Testis (tissue), 2 donors: ENCODE results near the gene PCCA.

Experiments
- CTCF ChIP-seq, 3 experiments: fragments of 450-650 bp in 2 of 3; fragments of 200-600 bp in 1 of 3; sonication (generic) in 1 of 3; IDR thresholded peaks; one replicate each; pipeline ENCODE4 v1.5.1; 2016 to 2019; ENCODE audit warnings: antibody characterized with exemption in 3 of 3, mild to moderate bottlenecking in 2 of 3, moderate library complexity in 1 of 3
- POLR2A ChIP-seq: fragments of 450-650 bp; IDR thresholded peaks from one replicate; pipeline ENCODE4 v1.6.1; 2017; ENCODE audit warnings: antibody characterized with exemption, mild to moderate bottlenecking, moderate library complexity

- TF ChIP-seq CTCF (IDR thresholded peaks at IDR 0.05) (no peak), POLR2A (no peak)
These were observed 425.2 kb downstream of the PCCA start for GRCh38 chr13:100513987-100514670.
